Coronary artery (tissue), 2 donors: Measurements from ENCODE around the gene HTT.

Source experiments
- DNase-seq: peaks from one replicate; pipeline ENCODE4 v3.0.0-alpha.2; 2017; ENCODE audit warnings: low spot score
- H3K27ac ChIP-seq, 2 donors: fragments of 200-600 bp; sonication (generic); one replicate each; pipeline ENCODE4 v1.5.1; 2016 to 2019
- H3K4me3 ChIP-seq: fragments of 200-600 bp; sonication (generic); 2 replicates; pipeline ENCODE4 v1.5.1; 2016; ENCODE audit warnings: mild to moderate bottlenecking, moderate library complexity
- TF ChIP-seq, protein P1 (sequence below): fragments of 200-600 bp; sonication (generic); IDR thresholded peaks from one replicate; pipeline ENCODE4 v1.5.1; 2019; ENCODE audit warnings: antibody characterized with exemption

HTT gene

GRCh38 chr4:3207531-3208037 lies 133.1 kb downstream of the HTT start:
- Histone ChIP-seq H3K4me3 (no peak overlapping the region), H3K27ac (no peak overlapping the region)
- TF ChIP-seq, protein P1, sequence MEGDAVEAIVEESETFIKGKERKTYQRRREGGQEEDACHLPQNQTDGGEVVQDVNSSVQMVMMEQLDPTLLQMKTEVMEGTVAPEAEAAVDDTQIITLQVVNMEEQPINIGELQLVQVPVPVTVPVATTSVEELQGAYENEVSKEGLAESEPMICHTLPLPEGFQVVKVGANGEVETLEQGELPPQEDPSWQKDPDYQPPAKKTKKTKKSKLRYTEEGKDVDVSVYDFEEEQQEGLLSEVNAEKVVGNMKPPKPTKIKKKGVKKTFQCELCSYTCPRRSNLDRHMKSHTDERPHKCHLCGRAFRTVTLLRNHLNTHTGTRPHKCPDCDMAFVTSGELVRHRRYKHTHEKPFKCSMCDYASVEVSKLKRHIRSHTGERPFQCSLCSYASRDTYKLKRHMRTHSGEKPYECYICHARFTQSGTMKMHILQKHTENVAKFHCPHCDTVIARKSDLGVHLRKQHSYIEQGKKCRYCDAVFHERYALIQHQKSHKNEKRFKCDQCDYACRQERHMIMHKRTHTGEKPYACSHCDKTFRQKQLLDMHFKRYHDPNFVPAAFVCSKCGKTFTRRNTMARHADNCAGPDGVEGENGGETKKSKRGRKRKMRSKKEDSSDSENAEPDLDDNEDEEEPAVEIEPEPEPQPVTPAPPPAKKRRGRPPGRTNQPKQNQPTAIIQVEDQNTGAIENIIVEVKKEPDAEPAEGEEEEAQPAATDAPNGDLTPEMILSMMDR = no peak
- DNase-seq = no peak

- Histone ChIP-seq H3K4me3 (no peak overlapping the region), H3K27ac (no peak overlapping the region)
- TF ChIP-seq, protein P1 = no peak
- DNase-seq = no peak
Observed at GRCh38 chr4:3208826-3209225, 134.3 kb downstream of the HTT start.

- Histone ChIP-seq H3K4me3 (no peak overlapping the region), H3K27ac (no peak overlapping the region)
- TF ChIP-seq, protein P1 = no peak
- DNase-seq = no peak
Observed at GRCh38 chr4:3209551-3210325, 135.3 kb downstream of the HTT start.

DNA sequence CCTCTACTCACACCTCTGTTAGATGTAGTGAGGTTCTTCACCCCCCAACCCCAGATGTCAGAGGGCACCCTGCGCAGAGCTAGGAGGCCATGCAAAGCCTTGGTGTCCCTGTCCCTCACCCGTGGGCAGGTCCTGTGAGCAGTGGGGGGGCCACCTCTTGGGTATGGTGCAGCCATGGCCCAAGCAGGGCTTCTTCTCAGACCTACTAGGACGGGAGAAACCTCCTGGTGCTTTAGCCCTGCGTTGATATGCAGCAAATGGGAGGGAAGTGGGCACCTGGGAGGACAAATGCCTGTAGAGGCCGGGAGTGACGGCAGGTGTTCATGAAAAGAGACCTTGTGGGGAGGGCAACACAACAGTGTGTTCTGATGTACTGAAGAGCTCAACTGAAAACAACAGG lies 136.0 kb downstream of the HTT start:
- no peak for DNase-seq
- TF ChIP-seq, protein P1 = no peak
- H3K27ac ChIP-seq = no peak overlapping the region
- no peak overlapping the region for H3K4me3 ChIP-seq

DNA sequence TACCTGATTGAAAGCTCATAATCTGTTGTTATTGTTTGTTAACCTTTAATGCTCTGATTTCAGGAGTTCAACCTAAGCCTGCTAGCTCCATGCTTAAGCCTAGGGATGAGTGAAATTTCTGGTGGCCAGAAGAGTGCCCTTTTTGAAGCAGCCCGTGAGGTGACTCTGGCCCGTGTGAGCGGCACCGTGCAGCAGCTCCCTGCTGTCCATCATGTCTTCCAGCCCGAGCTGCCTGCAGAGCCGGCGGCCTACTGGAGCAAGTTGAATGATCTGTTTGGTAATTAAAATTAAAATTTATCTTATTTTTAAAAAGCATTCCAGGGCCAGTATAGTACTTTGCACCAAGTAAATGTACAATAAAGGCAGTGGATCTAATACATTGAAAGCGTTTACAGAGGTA lies 137.4 kb downstream of the HTT start:
- no peak overlapping the region for H3K4me3 ChIP-seq
- no peak overlapping the region for H3K27ac ChIP-seq
- TF ChIP-seq, protein P1 = no peak
- DNase-seq = no peak

DNA sequence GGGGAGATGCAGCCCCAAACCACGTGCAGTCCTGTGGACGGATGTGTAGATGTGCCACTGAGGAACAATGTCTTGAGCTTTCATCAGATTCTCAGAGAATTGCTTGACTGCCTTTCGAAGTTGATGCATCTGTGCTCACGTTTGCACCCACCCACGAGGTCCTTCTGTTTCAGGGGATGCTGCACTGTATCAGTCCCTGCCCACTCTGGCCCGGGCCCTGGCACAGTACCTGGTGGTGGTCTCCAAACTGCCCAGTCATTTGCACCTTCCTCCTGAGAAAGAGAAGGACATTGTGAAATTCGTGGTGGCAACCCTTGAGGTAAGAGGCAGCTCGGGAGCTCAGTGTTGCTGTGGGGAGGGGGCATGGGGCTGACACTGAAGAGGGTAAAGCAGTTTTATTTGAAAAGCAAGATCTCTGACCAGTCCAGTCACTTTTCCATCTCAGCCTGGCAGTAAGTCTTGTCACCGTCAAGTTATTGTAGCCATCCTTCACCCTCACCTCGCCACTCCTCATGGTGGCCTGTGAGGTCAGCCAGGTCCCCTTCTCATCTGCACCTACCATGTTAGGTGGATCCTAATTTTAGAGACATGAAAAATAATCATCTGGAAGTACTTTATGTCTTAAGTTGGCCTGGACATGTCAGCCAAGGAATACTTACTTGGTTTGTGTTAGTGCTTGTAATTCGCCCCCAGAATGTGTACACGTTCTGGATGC lies 138.1 kb downstream of the HTT start:
- no peak for DNase-seq
- no peak overlapping the region for H3K27ac ChIP-seq
- TF ChIP-seq, protein P1 = no peak
- no peak overlapping the region for H3K4me3 ChIP-seq

- no peak overlapping the region for H3K27ac ChIP-seq
- H3K4me3 ChIP-seq = no peak overlapping the region
- TF ChIP-seq, protein P1 = no peak
- no peak for DNase-seq
Observed at GRCh38 chr4:3213106-3213425, 138.6 kb downstream of the HTT start.
